Fibroblast of the conjunctiva (primary cell): ENCODE data around the gene B4GALT7.
A peak's percentile ranks its signal among the peaks of the same experiment; 100 is the strongest.
"Not testable (repeated sequence)": the region's sequence is repeated elsewhere in the genome, so short reads cannot be mapped to it uniquely, and the experiment has no call there.

Experiments used
- DNase-seq: peaks from one replicate; pipeline ENCODE4 v3.0.0-alpha.2; 2010; ENCODE audit warnings: low read depth

Gene B4GALT7

DNA sequence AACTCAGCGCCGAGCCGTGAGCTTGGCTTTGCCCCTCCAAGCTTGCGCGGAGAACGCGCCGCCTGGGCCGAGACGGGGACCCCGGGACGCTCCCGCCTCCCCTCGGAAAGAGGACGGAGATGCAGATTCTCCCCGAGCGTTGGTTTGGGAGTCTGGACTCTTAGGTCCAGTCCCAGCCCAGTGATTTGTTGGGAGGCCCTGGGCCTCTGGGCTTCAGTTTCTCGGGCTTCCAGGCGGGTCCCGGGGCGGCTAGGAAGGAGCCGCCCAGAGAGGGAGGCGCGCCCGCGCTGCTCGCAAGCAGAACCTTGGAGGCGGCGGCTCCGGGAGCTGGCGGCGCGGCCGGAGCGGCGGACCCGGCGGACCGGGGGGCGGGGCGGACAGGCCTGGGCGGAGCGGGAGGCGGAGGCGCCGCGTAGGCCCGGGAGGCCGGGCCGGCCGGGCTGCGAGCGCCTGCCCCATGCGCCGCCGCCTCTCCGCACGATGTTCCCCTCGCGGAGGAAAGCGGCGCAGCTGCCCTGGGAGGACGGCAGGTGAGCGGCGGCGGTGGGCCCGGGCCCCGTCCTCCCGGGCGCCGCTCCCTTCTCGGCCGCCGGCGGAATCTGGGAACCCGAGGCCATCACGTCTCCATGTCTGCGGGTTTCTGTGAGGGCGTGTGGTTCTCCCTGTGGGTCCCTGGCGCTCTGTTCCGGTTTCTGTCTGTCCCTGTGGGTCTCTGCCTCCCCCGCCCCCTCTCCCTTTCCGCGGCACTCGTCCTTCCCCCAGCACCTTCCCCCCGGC is at the start of gene B4GALT7:
Gene B4GALT7 (plus strand): TSS at position 402 of the 777 bp plus-strand sequence. CDS start 79 bp downstream, at position 481.
- DNase-seq, result peak; percentile 55

DNA sequence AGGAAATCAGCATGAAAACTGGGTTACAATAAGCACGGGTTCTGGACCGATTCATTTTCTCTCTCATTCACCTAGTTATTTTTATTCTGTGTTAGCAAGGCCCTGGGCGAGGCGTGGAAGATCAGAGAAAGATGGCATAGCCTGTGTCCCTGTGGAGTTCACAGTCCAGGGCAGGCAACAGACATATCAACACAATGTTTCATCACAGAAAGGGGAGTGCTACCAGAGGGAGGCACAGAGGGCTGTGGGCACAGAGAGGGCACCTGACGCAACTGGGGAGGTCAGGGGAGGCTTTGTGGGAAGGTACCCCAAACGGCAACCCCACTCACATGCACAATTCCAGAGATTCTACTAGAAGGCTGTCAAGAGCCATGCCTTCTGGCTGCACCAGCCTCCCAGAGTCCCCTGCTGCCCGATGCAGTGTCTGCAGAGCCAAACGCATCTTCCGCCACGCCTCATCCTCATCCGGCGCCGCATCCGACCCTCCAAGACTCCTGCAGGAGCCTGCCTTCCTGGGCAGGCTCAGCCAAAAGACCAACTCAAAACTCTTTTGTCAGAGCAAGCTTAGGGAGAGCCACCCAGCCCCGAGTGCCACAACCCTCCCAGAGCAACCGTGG is 47.0 kb upstream of the B4GALT7 start:
- no peak for DNase-seq

- no peak for DNase-seq
Measured at GRCh38 chr5:177553671-177554429, 46.1 kb upstream of the B4GALT7 start.

- DNase-seq, result peak; percentile 80
Measured at GRCh38 chr5:177554474-177555111, 45.3 kb upstream of the B4GALT7 start, which contains the start of gene FAM193B. FAM193B (minus strand) TSS chr5:177554563; CDS start chr5:177554458, 105 bp downstream.

- DNase-seq, result no peak
Measured at GRCh38 chr5:177555228-177555627, 44.7 kb upstream of the B4GALT7 start.

- no peak for DNase-seq
Measured at GRCh38 chr5:177555665-177556064, 44.3 kb upstream of the B4GALT7 start.

DNA sequence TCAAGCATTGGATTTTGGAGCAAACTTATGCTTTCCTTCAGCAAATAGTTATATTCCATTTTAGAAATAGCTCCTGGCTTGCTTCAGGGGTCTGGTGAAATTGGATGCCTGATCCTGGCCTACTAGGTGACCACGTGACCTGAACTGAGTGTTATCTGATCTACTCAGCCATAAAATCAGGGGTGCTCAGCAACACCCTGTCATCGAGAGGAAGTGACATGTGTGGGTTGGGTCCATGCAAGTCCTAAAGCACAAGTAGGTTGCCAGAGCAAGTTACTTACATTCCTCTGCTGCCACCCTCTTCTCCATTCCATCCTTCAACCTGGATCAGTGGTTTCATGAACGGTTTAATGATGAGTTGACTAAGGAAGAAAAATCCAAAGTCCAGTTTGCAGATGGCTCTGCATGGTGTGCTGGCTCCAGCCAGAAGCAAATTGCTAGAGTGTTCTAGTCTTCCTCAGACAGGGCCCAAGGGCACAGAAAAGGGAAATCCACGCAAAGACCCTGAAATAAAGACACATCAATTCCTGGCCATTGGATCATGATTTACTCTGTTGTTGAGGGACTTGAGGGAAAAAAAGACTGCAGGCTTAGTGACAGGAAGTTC is 42.8 kb upstream of the B4GALT7 start:
- DNase-seq, result no peak

DNA sequence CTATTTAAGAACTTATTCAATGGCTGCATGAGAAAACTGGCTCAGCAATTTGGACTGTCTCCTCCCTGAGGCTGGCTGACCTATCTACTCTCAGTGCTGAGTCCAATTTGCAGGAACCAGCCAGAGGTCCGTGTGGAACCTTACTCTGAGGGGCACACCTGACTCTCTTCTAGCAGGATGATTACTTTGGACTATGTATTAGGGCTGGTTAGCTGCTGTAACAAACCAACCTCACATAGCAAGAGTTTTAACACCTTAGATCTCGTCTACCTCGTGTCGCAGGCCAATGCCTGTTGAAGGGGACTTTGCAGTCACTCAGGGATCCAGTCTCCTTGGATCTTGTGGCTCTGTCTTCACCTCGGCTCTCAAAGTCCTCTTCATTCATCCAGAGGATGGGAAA is 42.1 kb upstream of the B4GALT7 start:
- DNase-seq, result no peak

GRCh38 chr5:177559446-177559941 is 40.4 kb upstream of the B4GALT7 start:
- not testable (repeated sequence) for DNase-seq

DNA sequence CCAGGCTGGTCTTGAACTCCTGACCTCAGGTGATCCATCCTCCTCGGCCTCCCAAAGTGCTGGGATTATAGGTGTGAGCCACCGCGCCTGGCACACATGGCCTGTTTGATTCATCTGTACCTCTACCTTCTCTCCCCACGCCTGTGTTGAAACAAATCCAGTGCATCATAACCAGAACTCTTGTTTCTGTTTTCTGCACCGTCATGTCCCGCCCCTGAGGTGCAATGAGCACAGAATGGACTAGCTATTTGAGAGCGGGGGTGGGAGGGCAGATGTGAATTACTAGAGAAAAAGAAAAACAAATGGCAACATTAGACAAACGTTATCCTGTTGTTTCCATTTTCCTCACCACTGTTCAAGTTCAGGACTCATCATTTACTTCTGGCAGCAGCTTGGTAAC is 34.9 kb upstream of the B4GALT7 start:
- DNase-seq, result no peak

DNA sequence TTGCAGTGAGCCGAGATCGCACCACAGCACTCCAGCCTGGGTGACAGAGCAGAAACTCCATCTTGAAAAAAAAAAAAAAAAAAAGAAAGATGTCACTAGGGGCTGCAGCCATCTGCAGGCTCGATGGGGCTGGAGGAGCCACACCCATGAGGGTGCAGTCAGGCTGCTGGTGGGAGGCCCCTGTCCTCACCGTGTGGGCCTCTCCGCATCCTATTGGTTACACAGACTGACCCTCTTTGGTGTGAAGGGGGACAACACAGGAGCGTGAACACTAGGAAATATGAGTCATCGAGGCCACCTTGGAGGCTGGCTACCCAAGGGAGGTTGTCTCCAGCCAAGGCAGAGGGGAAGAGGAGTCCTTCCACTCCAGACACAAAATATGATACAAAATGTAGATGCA is 31.6 kb upstream of the B4GALT7 start:
- DNase-seq, result no peak

DNA sequence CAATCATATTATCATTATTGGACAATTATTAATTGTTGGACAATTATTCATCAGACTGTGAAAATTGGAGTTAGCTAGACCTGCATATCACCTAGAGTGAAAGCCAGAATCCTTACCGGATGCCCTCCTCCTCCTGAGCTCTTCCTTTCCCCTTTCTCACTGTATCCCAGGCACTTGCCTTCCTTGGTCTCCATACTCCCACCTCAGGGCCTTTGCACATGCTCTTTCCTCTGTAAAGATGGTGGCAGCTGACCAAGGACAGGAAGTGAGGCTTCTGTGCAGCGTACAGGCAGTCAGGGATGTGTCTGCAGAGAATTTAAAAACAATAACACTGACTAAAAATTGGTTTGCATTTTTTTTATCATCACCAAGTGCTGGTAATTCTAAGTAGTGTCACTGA is 30.0 kb upstream of the B4GALT7 start:
- DNase-seq, result no peak

DNA sequence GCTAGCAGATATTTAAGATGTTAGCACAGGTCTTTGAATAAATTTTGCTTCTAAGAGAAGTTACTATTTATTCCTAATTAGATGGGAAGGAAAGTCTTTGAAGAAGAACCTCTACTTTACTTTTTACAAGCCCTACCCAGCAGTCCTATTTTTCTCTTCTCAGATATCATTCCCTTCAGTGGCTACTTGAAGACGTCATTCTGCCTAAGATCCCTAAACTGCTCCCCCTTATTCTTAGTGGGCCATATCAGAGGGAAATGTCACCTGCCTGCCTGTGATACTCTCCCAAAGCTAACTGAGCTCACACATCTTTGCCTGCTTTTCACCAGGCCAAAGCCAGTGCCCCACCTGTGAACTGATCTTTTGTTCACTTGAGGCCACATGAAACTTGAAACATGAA is 24.4 kb upstream of the B4GALT7 start:
- no peak for DNase-seq

DNA sequence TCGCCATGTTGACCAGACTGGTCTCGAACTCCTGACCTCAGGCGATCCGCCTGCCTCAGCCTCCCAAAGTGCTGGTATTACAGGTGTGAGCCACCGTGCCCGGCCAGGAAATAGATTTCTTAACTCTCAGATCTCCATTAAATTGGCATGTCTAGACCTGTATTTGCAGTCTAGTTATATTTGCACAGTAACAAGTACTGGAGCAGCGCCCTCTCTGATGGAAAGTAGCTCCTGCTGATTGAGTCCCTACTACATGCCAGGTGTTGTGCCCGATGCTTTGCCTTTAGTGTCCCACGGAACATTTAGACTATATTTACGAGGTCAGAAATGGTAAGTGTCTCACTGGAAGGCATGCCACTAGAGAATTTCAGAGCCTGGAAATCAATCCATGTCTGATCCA is 23.8 kb upstream of the B4GALT7 start:
- DNase-seq, result no peak

DNA sequence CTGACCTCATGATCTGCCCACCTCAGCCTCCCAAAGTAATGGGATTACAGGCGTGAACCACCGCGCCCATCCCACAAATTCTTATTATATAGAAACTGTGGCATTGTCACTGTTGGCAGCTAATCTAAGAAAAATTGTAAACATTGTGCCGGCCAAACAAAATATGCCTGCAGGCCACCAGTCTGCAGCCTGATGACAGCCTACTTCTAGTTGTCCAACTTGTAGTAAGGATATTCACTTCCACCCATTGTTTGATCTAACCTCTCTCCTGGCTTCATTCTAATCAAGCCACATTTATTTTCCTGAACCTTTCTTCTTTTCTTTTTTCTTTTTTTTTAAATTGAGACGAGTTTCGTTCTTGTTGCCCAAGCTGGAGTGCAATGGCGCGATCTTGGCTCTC is 21.6 kb upstream of the B4GALT7 start:
- no peak for DNase-seq

DNA sequence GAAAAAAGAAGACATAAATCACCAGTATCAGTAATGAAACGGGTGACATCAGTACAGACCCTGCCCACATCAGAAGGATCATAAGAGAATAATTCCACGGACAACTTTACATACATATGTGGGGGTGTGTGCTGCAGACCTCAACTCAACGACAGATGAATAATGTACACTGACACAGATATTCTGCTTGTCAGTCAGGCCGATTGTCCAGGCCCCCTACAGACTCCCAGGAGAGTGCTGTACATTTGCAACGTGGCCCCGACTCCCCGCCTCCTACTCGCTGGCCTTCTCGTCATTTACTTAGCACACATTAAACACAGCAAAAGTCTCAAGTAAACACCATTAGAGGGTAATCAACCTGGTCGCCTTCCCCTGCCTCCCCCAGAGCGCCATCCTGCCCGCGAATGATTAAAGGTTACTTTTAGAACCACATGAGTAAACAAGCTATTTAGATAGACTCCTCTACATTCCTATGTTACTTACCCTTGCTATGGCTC is 11.5 kb upstream of the B4GALT7 start:
- DNase-seq, result no peak

DNA sequence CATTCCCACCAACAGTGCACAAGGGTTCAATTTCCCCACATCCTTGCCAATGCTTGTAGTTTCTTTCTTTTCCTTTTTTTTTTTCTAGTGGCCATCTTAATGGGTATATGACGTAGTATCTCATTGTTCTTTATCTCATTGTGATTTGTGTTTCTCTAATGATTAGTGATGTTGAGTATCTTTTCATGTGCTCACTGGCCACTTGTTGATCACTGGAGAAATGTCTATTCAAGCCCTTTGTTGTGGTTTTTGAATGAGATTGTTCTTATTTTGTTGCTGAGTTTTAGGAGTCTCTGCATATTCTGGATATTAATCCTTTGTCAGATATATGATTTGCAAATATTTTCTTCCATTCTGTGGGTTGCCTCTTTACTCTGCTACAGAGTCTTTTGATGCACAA is 9.5 kb upstream of the B4GALT7 start:
- no peak for DNase-seq

GRCh38 chr5:177591690-177592009 is 8.3 kb upstream of the B4GALT7 start:
- no peak for DNase-seq

DNA sequence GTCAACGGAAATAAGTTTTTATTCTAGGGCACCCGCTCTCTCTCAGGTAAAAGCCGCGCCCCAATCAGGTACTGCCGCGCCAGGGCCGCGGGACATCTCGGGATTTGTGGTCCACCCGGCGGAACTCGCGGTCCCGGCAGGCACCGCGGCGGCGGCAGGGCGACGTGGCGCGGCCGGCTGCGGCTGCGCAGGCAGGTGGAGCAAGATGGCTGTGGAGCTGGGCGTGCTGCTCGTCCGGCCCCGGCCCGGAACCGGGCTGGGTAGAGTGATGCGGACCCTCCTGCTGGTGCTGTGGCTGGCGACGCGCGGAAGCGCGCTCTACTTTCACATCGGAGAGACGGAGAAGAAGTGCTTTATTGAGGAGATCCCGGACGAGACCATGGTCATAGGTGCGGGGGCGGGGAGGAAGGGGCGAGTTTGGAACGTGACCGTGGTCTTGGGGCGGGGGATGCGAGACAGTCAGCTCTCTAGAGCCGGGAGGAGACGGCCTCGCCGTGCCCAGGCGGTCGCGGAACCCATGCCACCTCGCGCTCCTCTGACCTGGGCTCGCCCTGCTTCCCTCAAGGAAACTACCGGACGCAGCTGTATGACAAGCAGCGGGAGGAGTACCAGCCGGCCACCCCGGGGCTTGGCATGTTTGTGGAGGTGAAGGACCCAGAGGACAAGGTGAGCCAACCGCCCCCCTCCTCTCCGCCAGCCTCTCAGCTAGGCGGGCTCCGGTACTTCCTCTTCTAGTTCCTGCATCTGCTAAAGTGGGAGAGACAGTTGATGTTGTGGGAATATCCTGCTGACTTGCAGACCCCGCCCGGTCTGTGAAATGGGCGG is 7.7 kb upstream of the B4GALT7 start, which contains the start of gene TMED9:
Gene TMED9 (plus strand): TSS at position 194 of the 825 bp plus-strand sequence. CDS start 12 bp downstream, at position 206.
- DNase-seq, result peak; percentile 40

DNA sequence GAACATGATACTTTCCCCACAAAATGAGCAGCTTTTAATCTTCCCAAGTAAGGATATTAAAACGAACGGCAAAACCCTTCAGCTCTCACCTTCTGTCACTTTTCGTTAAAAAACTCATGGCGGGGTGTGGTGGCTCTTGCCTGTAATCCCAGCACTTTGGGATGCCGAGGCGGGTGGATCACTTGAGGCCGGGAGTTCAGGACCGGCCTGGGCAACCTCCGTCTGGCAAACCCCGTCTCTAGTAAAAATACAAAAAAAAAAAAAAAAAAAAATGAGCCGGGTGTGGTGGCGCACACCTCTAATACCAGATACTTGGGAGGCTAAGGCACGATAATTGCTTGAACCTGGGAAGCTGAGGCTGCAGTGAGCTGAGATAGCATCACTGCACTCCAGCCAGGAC is 7.0 kb upstream of the B4GALT7 start:
- no peak for DNase-seq

- DNase-seq, result no peak
Measured at GRCh38 chr5:177593511-177593910, 6.4 kb upstream of the B4GALT7 start.
